Neural cell (in vitro differentiated cells): Measurements from ENCODE around the gene PRSS21. TPM values are rescaled to one million over a fixed set of nuclear protein-coding genes. Genes with fewer than 3 reads are reported as not detected.

Experiments used
- H2AFZ ChIP-seq: fragments of 200-600, 300-800 bp; sonication (generic), shearing (Covaris generic); 2 replicates; pipeline ENCODE4 v1.6.0; 2014; ENCODE audit warnings: low read depth, mild to moderate bottlenecking, antibody characterized with exemption, low read length, moderate library complexity
- H3F3A ChIP-seq: fragments of 200-600 bp; shearing (Covaris generic); 2 replicates; pipeline ENCODE4 v1.6.1; 2016; ENCODE audit warnings: mild to moderate bottlenecking, moderate library complexity, mixed read lengths, antibody characterized with exemption, low read length; ENCODE audit not compliant: insufficient read depth, poor library complexity, severe bottlenecking
- H3K27ac ChIP-seq: fragments of 200-600, 300-800 bp; sonication (generic), shearing (Covaris generic); 2 replicates; pipeline ENCODE4 v1.5.1; 2014; ENCODE audit warnings: mild to moderate bottlenecking, low read length, moderate library complexity
- H3K27me3 ChIP-seq: fragments of 300-800, 200-600 bp; sonication (generic), shearing (Covaris generic); 2 replicates; pipeline ENCODE4 v1.6.0; 2014; ENCODE audit warnings: mild to moderate bottlenecking, low read depth, low read length, moderate library complexity; ENCODE audit not compliant: insufficient read depth
- H3K36me3 ChIP-seq: fragments of 300-800, 200-600 bp; sonication (generic), shearing (Covaris generic); 2 replicates; pipeline ENCODE4 v1.5.1; 2014; ENCODE audit warnings: mild to moderate bottlenecking, antibody characterized with exemption, low read length, moderate library complexity; ENCODE audit not compliant: insufficient read depth
- H3K4me2 ChIP-seq: fragments of 300-800, 200-600 bp; sonication (generic), shearing (Covaris generic); 2 replicates; pipeline ENCODE4 v1.6.0; 2014; ENCODE audit warnings: mild to moderate bottlenecking, low read length
- H3K4me3 ChIP-seq: fragments of 300-800, 200-600 bp; sonication (generic), shearing (Covaris generic); 2 replicates; pipeline ENCODE4 v1.5.1; 2014; ENCODE audit warnings: mild to moderate bottlenecking, low read length, moderate library complexity
- H3K79me2 ChIP-seq: fragments of 200-600 bp; shearing (Covaris generic); replicated peaks from 2 replicates; pipeline ENCODE4 v1.6.0; 2014; ENCODE audit warnings: mild to moderate bottlenecking, low read length, moderate library complexity; ENCODE audit not compliant: insufficient read depth
- H3K9ac ChIP-seq: fragments of 300-800, 200-600 bp; sonication (generic), shearing (Covaris generic); 2 replicates; pipeline ENCODE4 v1.6.1; 2016; ENCODE audit warnings: mild to moderate bottlenecking, low read length, mixed read lengths
- H3K9me2 ChIP-seq: fragments of 200-600 bp; shearing (Covaris generic); 2 replicates; pipeline ENCODE4 v1.6.1; 2016; ENCODE audit warnings: mild to moderate bottlenecking, low read length, mixed read lengths; ENCODE audit not compliant: insufficient read depth
- H3K9me3 ChIP-seq: fragments of 200-600, 300-800 bp; sonication (generic), shearing (Covaris generic); 2 replicates; pipeline ENCODE4 v1.6.1; 2016; ENCODE audit warnings: mild to moderate bottlenecking, mixed run types, low read length, moderate library complexity, mixed read lengths
- H4K20me1 ChIP-seq: fragments of 200-600 bp; shearing (Covaris generic); 2 replicates; pipeline ENCODE4 v1.6.1; 2016; ENCODE audit warnings: mild to moderate bottlenecking, mixed run types; ENCODE audit not compliant: insufficient read depth
- CTCF ChIP-seq: fragments of 450-650 bp; IDR thresholded peaks from 2 replicates; pipeline ENCODE4 v1.5.1; 2014; ENCODE audit warnings: antibody characterized with exemption, mild to moderate bottlenecking, moderate library complexity; ENCODE audit not compliant: poor library complexity, severe bottlenecking
- EP300 ChIP-seq: fragments of 450-650 bp; conservative IDR thresholded peaks from 2 replicates; pipeline ENCODE4 v1.6.1; 2014; ENCODE audit warnings: antibody characterized with exemption, mild to moderate bottlenecking, moderate library complexity; ENCODE audit not compliant: poor library complexity, severe bottlenecking
- MXI1 ChIP-seq: fragments of 450-650 bp; conservative IDR thresholded peaks from 2 replicates; pipeline ENCODE4 v1.6.1; 2014; ENCODE audit warnings: antibody characterized with exemption, mild to moderate bottlenecking; ENCODE audit not compliant: poor library complexity, severe bottlenecking
- POLR2AphosphoS5 ChIP-seq: IDR thresholded peaks from 2 replicates; pipeline ENCODE4 v1.6.1; 2012
- RAD21 ChIP-seq: fragments of 450-650 bp; conservative IDR thresholded peaks from 2 replicates; pipeline ENCODE4 v1.6.1; 2014; ENCODE audit warnings: antibody characterized with exemption, mild to moderate bottlenecking, moderate library complexity
- REST ChIP-seq: IDR thresholded peaks from 2 replicates; pipeline ENCODE4 v1.6.1; 2012; ENCODE audit warnings: borderline replicate concordance
- SMC3 ChIP-seq: fragments of 450-650 bp; conservative IDR thresholded peaks from 2 replicates; pipeline ENCODE4 v1.6.1; 2014; ENCODE audit warnings: antibody characterized with exemption, mild to moderate bottlenecking, moderate library complexity; ENCODE audit not compliant: poor library complexity
- TAF1 ChIP-seq: IDR thresholded peaks from 2 replicates; pipeline ENCODE4 v1.6.1; 2012; ENCODE audit warnings: low read depth
- polyA plus RNA-seq: library from polyadenylated mRNA; depleted of rRNA; stranded (reverse); fragments of >200 nt; gene quantifications from 2 replicates; pipeline ENCODE4 v1.2.3, GENCODE V29; 2014

PRSS21 gene
- polyA plus RNA-seq, 1 donor from 2014 or later = not detected

- Histone ChIP-seq H4K20me1 (no peaks in the 10 kb centered on the region), H3K9me3 (no peaks in the 10 kb centered on the region), H3K4me2 (no peak overlapping the region), H3K79me2 (no peaks in the 10 kb centered on the region), H3K9ac (no peak overlapping the region), H3K9me2 (no peaks in the 10 kb centered on the region), H3K27ac (no peak overlapping the region), H3K4me3 (no peak overlapping the region), H3K27me3 (no peaks in the 10 kb centered on the region), H3F3A (no peaks in the 10 kb centered on the region), H2AFZ (no peak overlapping the region), H3K36me3 (no peaks in the 10 kb centered on the region)
- TF ChIP-seq SMC3 (no peak), CTCF (no peak)
Measured at GRCh38 chr16:2826591-2827373, 9.7 kb downstream of the PRSS21 start.

GRCh38 chr16:2827374-2827791, 10.3 kb downstream of the PRSS21 start:
- Histone ChIP-seq H3K79me2 (no peaks in the 10 kb centered on the region), H3K4me2 (no peak overlapping the region), H2AFZ (no peak overlapping the region), H3K4me3 (no peak overlapping the region), H3K36me3 (no peaks in the 10 kb centered on the region), H4K20me1 (no peaks in the 10 kb centered on the region), H3K9me3 (no peaks in the 10 kb centered on the region), H3F3A (no peaks in the 10 kb centered on the region), H3K27me3 (no peaks in the 10 kb centered on the region), H3K9me2 (no peaks in the 10 kb centered on the region), H3K9ac (no peak overlapping the region), H3K27ac (no peak overlapping the region)
- no peak for TF ChIP-seq EP300
- no peak for TF ChIP-seq TAF1
- no peak for TF ChIP-seq REST
- no peak for TF ChIP-seq CTCF
- no peak for TF ChIP-seq RAD21
- no peak for TF ChIP-seq POLR2AphosphoS5
- TF ChIP-seq SMC3 = no peak
- TF ChIP-seq MXI1 = no peak
